Ishikawa (cell line): ENCODE data around the gene RPL7A.
A peak's percentile ranks its signal among the peaks of the same experiment; 100 is the strongest.

Source experiments
- CEBPB ChIP-seq: IDR thresholded peaks from 2 replicates; pipeline ENCODE4 v1.6.1; 2012
- CREB1 ChIP-seq: IDR thresholded peaks from 2 replicates; pipeline ENCODE4 v1.6.1; 2012; ENCODE audit warnings: low read depth
- EGR1 ChIP-seq: IDR thresholded peaks from 2 replicates; pipeline ENCODE4 v1.6.1; 2012
- EP300 ChIP-seq: IDR thresholded peaks from 2 replicates; pipeline ENCODE4 v1.6.1; 2012; ENCODE audit warnings: borderline replicate concordance
- FOXM1 ChIP-seq: IDR thresholded peaks from 2 replicates; pipeline ENCODE4 v1.6.1; 2012; ENCODE audit warnings: low read depth, borderline replicate concordance
- NFIC ChIP-seq: IDR thresholded peaks from 2 replicates; pipeline ENCODE4 v1.6.1; 2012
- RAD21 ChIP-seq: IDR thresholded peaks from 2 replicates; pipeline ENCODE4 v1.6.1; 2012; ENCODE audit warnings: low read depth
- TAF1 ChIP-seq: IDR thresholded peaks from 2 replicates; pipeline ENCODE4 v1.6.1; 2012; ENCODE audit warnings: low read depth, mild to moderate bottlenecking
- TCF12 ChIP-seq: IDR thresholded peaks from 2 replicates; pipeline ENCODE4 v1.6.1; 2012; ENCODE audit warnings: low read depth
- TEAD4 ChIP-seq: IDR thresholded peaks from 2 replicates; pipeline ENCODE4 v1.6.1; 2012
- YY1 ChIP-seq: IDR thresholded peaks from 2 replicates; pipeline ENCODE4 v1.6.1; 2012; ENCODE audit warnings: low read depth
- ZBTB7A ChIP-seq: IDR thresholded peaks from 2 replicates; pipeline ENCODE4 v1.6.1; 2012; ENCODE audit warnings: low read depth
- TF ChIP-seq, protein P1 (sequence below): IDR thresholded peaks from 2 replicates; pipeline ENCODE4 v1.6.1; 2012; ENCODE audit warnings: low read depth, mild to moderate bottlenecking
- TF ChIP-seq, protein P2 (sequence below): IDR thresholded peaks from 2 replicates; pipeline ENCODE4 v1.6.1; 2012
- TF ChIP-seq, protein P3 (sequence below): IDR thresholded peaks from 2 replicates; pipeline ENCODE4 v1.6.1; 2012

Gene RPL7A

DNA sequence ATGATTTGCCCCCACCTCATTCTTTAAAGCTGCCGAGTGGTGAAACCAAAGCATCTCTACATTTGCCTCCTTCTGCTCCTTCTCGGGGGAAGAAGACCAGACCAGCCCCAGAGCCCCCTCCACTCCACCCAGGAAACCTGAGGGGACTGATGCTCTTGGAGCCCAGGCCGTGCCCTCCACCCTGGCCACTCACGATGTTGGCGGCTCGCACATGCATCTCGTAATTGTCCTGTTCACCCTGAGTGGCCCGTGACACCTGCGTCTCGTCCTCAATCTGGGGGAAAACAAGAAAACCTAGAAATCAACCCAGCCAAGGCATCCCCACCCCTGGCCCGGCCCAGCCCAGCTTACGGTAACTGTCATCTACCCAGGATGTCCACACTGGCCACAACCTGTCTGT, 3.0 kb upstream of the RPL7A start:
- no peak for TF ChIP-seq FOXM1
- no peak for TF ChIP-seq TAF1

DNA sequence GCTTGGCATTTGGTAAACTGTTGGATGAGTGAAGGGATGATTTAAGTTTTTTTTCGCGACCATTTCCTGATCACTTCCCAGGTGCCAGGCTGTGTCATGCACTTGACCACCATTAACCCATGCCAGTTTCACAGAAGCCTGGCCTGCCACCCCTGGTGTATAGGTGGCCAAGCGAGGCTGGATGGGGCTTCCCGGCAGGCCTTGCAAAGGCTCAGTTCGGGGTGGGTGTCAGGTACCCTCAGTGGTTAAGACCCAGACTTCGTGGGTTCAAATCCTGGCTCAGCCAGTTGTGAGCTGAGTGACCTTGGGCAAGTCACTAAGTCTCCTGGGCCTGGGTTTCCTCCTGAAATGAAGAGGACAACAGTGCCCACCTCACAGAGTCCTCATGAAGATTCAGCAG, 2.4 kb upstream of the RPL7A start:
- TF ChIP-seq ZBTB7A (no peak), CEBPB (no peak), EGR1 (no peak), TAF1 (no peak), NFIC (no peak), RAD21 (no peak), TCF12 (no peak), YY1 (no peak), TEAD4 (no peak), CREB1 (no peak), FOXM1 (no peak), EP300 (no peak)
- TF ChIP-seq, protein P1, sequence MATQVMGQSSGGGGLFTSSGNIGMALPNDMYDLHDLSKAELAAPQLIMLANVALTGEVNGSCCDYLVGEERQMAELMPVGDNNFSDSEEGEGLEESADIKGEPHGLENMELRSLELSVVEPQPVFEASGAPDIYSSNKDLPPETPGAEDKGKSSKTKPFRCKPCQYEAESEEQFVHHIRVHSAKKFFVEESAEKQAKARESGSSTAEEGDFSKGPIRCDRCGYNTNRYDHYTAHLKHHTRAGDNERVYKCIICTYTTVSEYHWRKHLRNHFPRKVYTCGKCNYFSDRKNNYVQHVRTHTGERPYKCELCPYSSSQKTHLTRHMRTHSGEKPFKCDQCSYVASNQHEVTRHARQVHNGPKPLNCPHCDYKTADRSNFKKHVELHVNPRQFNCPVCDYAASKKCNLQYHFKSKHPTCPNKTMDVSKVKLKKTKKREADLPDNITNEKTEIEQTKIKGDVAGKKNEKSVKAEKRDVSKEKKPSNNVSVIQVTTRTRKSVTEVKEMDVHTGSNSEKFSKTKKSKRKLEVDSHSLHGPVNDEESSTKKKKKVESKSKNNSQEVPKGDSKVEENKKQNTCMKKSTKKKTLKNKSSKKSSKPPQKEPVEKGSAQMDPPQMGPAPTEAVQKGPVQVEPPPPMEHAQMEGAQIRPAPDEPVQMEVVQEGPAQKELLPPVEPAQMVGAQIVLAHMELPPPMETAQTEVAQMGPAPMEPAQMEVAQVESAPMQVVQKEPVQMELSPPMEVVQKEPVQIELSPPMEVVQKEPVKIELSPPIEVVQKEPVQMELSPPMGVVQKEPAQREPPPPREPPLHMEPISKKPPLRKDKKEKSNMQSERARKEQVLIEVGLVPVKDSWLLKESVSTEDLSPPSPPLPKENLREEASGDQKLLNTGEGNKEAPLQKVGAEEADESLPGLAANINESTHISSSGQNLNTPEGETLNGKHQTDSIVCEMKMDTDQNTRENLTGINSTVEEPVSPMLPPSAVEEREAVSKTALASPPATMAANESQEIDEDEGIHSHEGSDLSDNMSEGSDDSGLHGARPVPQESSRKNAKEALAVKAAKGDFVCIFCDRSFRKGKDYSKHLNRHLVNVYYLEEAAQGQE, result no peak
- TF ChIP-seq, protein P2, sequence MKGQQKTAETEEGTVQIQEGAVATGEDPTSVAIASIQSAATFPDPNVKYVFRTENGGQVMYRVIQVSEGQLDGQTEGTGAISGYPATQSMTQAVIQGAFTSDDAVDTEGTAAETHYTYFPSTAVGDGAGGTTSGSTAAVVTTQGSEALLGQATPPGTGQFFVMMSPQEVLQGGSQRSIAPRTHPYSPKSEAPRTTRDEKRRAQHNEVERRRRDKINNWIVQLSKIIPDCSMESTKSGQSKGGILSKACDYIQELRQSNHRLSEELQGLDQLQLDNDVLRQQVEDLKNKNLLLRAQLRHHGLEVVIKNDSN, result no peak
- TF ChIP-seq, protein P3, sequence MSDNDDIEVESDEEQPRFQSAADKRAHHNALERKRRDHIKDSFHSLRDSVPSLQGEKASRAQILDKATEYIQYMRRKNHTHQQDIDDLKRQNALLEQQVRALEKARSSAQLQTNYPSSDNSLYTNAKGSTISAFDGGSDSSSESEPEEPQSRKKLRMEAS, result no peak

DNA sequence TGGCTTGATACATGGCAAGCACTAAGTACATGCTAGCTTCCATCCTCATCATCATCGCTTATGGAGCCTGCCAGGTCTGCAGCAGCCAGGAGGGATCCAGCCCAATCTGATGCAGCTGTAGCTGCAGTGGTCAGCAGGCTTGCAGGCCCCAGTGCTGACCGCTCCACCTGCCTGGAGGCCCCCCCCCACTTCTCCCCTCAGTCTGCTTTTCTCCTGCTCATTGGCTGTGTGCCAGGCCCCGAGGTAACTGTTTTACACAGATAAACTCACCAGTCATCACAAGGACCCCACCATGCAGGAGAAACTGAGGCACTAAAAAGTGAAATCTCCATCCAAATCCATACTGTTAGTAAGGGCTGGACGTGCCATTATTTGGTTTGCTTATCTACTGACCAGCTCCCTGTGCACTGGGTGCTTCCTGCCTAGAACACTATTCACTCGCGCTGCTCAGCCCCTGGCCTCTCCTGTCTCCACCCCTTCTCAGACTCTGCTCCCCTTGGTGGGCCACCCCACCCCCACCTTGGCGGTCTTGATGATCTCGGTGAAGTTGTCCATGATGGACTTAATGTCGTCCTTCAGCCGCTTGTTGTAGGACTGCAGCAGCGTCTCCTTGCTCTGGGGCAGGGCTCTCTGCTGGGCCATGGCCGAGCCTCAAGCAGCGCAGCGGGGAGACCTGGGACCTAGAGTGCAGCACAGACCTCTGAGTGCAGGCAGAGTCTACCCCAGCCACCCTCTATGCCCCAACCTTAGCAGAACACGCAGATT, 1.8 kb upstream of the RPL7A start:
- TF ChIP-seq, protein P1, result no peak
- TF ChIP-seq TAF1 (no peak), CEBPB (no peak), EP300 (no peak), NFIC (peak; percentile 25; the same call in 1 of the 2 replicates), TEAD4 (no peak), CREB1 (no peak), EGR1 (no peak), RAD21 (no peak), ZBTB7A (no peak), YY1 (no peak)
- TF ChIP-seq, protein P3, result 0 out of 2 replicates have a peak, but pooled peaks have one; percentile 1
- TF ChIP-seq, protein P2, result no peak

DNA sequence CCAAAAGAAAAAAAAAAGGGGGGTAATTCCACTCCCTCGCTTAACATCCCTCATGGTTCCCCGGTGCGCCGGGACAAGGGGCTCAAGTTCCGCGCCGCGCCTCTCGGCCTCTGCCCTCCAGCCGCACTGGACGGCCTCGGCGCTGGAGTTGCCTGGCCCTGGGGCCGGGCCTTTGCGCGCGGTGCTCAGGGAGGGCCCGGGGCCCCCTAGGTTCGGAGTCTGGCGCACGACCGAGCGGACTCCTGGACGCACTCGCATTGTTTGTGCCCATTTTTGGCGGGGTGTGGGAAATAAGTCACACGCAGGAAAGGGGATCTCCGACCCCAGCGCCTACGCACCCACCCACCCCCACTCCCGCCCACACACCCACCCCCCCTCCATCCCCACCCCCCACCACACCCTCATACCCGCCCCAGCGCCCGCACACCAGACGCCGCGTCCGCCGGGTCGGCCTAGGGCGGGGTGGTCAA, 468 bp upstream of the RPL7A start:
- 0 out of 2 replicates have a peak, but pooled peaks have one; percentile 44 for TF ChIP-seq EGR1
- TF ChIP-seq, protein P3, result no peak

DNA sequence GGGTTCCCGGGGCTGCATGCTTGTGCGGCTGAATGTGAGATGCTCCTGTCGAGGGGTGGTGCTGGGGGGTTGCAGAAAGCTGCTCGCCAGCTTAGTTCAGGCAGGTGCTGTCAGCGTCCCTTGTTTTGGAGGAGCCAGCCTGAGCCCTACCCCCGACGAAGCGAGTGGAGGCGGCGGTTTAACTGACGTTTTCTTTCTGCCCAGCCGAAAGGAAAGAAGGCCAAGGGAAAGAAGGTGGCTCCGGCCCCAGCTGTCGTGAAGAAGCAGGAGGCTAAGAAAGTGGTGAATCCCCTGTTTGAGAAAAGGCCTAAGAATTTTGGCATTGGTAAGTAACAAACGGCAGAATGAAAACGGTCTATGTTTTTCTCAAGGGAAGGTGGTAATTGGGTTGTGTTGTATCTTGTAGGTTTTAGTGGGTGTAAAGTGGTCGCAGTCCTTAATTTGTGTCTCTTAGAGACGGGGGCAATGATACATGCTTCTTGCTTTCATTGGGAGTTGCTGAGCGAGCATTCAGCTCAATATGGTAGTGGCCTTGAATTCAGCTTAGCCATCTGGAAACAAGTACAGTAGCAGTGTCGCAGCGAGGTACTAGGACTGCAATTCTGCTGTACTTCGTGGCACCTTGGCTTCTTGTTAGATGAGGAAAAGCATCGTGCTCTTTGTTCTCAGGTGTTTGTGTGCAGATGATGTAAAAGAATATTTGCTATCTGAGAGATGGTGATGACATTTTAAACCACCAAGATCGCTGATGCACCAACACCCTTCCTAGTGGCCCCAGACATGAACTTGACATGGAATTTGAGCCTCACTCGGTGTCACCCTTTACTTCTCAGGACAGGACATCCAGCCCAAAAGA, 928 bp downstream of the RPL7A start:
- no peak for TF ChIP-seq YY1
- TF ChIP-seq CEBPB, result no peak
- no peak for TF ChIP-seq FOXM1
- no peak for TF ChIP-seq ZBTB7A
- TF ChIP-seq EP300, result no peak
- TF ChIP-seq, protein P1, result no peak
- no peak for TF ChIP-seq RAD21
- TF ChIP-seq, protein P2, result no peak
- TF ChIP-seq CREB1, result no peak
- TF ChIP-seq, protein P3, result no peak
- TF ChIP-seq TEAD4, result no peak
- TF ChIP-seq TAF1, result no peak
